Endothelial cell of umbilical vein (primary cell): ENCODE measurements around the gene ATP13A3. TPM values are rescaled to one million over a fixed set of nuclear protein-coding genes. Genes with fewer than 3 reads are reported as not detected.
A peak's percentile ranks its signal among the peaks of the same experiment; 100 is the strongest.
"Not testable (repeated sequence)": the region's sequence is repeated elsewhere in the genome, so short reads cannot be mapped to it uniquely, and the experiment has no call there.

ENCODE experiments used
- BruUV-seq: library from RNA; stranded (reverse); fragments of 400-500 nt; replicated peaks from 2 replicates; lab custom pipeline; 2021; lab: Mats Ljungman, UMichigan
- CTCF ChIA-PET: fragments of 300-600, 350-600 bp; sonication (Branson Sonifier 250); formaldehyde crosslinking; loops from one replicate; lab custom pipeline; 2021; ENCODE audit warnings: antibody characterized with exemption, inconsistent platforms; lab: Charles Lee
- POLR2A ChIA-PET: fragments of 300-600, 350-600 bp; sonication (Branson Sonifier 250); formaldehyde crosslinking; loops from one replicate; lab custom pipeline; 2021; ENCODE audit warnings: antibody characterized with exemption, inconsistent platforms; lab: Charles Lee
- DNase-seq: peaks from one replicate; pipeline ENCODE4 v3.0.0-alpha.2; 2011; ENCODE audit warnings: low read depth, low spot score
- FAIRE-seq: peaks from 2 replicates; lab custom pipeline; 2011; peaks lifted over from hg19 to GRCh38; lab: Jason Lieb, UNC
- H2AFZ ChIP-seq: 2 replicates; pipeline ENCODE4 v1.6.0; 2012; ENCODE audit warnings: low read depth, low read length, control low read depth, inconsistent platforms
- H3K27ac ChIP-seq: 2 replicates; pipeline ENCODE4 v1.5.1; 2011; ENCODE audit warnings: low read depth, mild to moderate bottlenecking, control low read depth, low read length, moderate library complexity; ENCODE audit not compliant: insufficient read depth
- H3K27me3 ChIP-seq, 2 experiments: 2 replicates each; pipeline versions ENCODE4 v1.6.0 to v1.6.1; 2011; ENCODE audit warnings: low read length in 2 of 2, mixed read lengths in 1 of 2; ENCODE audit not compliant: control insufficient read depth in 2 of 2, insufficient read depth in 2 of 2
- H3K36me3 ChIP-seq, 2 experiments: 2 replicates in 1 of 2; 3 replicates in 1 of 2; pipeline ENCODE4 v1.5.1; 2011; ENCODE audit warnings: low read length in 2 of 2, mild to moderate bottlenecking in 1 of 2, moderate library complexity in 1 of 2; ENCODE audit not compliant: control insufficient read depth in 2 of 2, insufficient read depth in 2 of 2; ENCODE audit errors: extremely low read depth in 1 of 2
- H3K4me1 ChIP-seq: 3 replicates; pipeline ENCODE4 v1.5.1; 2011; ENCODE audit warnings: mild to moderate bottlenecking, low read length; ENCODE audit not compliant: control insufficient read depth, insufficient read depth; ENCODE audit errors: extremely low read depth
- H3K4me2 ChIP-seq: 2 replicates; pipeline ENCODE4 v1.6.1; 2011; ENCODE audit warnings: low read length, control low read depth, mixed read lengths; ENCODE audit not compliant: insufficient read depth
- H3K4me3 ChIP-seq, 3 experiments: fragments of 200-600 bp in 1 of 3; sonication (generic), shearing (Covaris generic) in 1 of 3; replicated peaks in 1 of 3; 2 replicates each; pipeline ENCODE4 v1.5.1; 2011 to 2016; ENCODE audit warnings: control low read depth in 3 of 3, low read length in 3 of 3, mild to moderate bottlenecking in 2 of 3, inconsistent platforms in 1 of 3, low read depth in 1 of 3, moderate library complexity in 1 of 3; ENCODE audit not compliant: insufficient read depth in 1 of 3
- H3K79me2 ChIP-seq: 2 replicates; pipeline ENCODE4 v1.6.0; 2012; ENCODE audit warnings: low read length, inconsistent platforms; ENCODE audit not compliant: control insufficient read depth, insufficient read depth
- H3K9ac ChIP-seq: replicated peaks from 2 replicates; pipeline ENCODE3; 2011; ENCODE audit warnings: low read length, control low read depth; ENCODE audit not compliant: insufficient read depth; ENCODE audit errors: extremely low read depth
- H3K9me1 ChIP-seq: replicated peaks from 3 replicates; pipeline ENCODE4 v1.6.0; 2011; ENCODE audit warnings: mild to moderate bottlenecking, low read length; ENCODE audit not compliant: control insufficient read depth, insufficient read depth; ENCODE audit errors: extremely low read depth
- H3K9me3 ChIP-seq: replicated peaks from 2 replicates; pipeline ENCODE4 v1.5.1; 2012; ENCODE audit warnings: low read length, inconsistent platforms; ENCODE audit not compliant: control insufficient read depth, insufficient read depth
- H4K20me1 ChIP-seq: replicated peaks from 2 replicates; pipeline ENCODE3; 2011; ENCODE audit warnings: mild to moderate bottlenecking, low read length; ENCODE audit not compliant: control insufficient read depth, insufficient read depth; ENCODE audit errors: extremely low read depth
- FOS ChIP-seq: IDR thresholded peaks from 2 replicates; pipeline ENCODE4 v1.6.1; 2011; ENCODE audit warnings: mild to moderate bottlenecking, low read length, moderate library complexity, borderline replicate concordance; ENCODE audit not compliant: insufficient read depth
- GATA2 ChIP-seq: IDR thresholded peaks from 2 replicates; pipeline ENCODE4 v1.7.0; 2011; ENCODE audit warnings: low read depth, mild to moderate bottlenecking, moderate library complexity, mixed read lengths, low read length; ENCODE audit not compliant: insufficient read length, insufficient read depth
- JUN ChIP-seq: IDR thresholded peaks from 2 replicates; pipeline ENCODE4 v1.6.1; 2011; ENCODE audit warnings: borderline replicate concordance, low read depth; ENCODE audit not compliant: insufficient read length, insufficient read depth
- MYC ChIP-seq: IDR thresholded peaks from one replicate; pipeline ENCODE4 v1.6.1; 2011; ENCODE audit warnings: mild to moderate bottlenecking, low read depth, low read length
- POLR2AphosphoS5 ChIP-seq: IDR thresholded peaks from 2 replicates; pipeline ENCODE4 v1.6.1; 2012; ENCODE audit warnings: low read depth, mild to moderate bottlenecking, control low read depth, low read length, moderate library complexity; ENCODE audit not compliant: insufficient read depth
- dilution Hi-C: fragments of 300-500 bp; cut with MboI; formaldehyde crosslinking; loops from one replicate; pipeline ENCODE4 v1.15.0; 2019; ENCODE audit warnings: low sequenced_read_pairs; ENCODE audit not compliant: extremely low pct_ligation_motif_present
- intact Hi-C: fragments of 100-400 bp; cut with micrococcal nuclease; formaldehyde crosslinking; loops from one replicate; pipeline ENCODE4 v1.10.0; 2022
- polyA plus RNA-seq, 4 experiments: library from polyadenylated mRNA; depleted of rRNA in 3 of 4; stranded (reverse) in 3 of 4; unstranded in 1 of 4; fragments of >200 nt; gene quantifications; 2 replicates each; pipeline versions ENCODE4 v1.2.1 to v1.2.3, GENCODE V29; 2011 to 2012; ENCODE audit warnings: missing spikeins in 1 of 4
- total RNA-seq: library from RNA; stranded (reverse); gene quantifications from 2 replicates; pipeline ENCODE4 v1.2.3, GENCODE V29; 2021

Gene ATP13A3
- total and polyA plus RNA-seq, 2 donors (not counting 3 experiments of a cell fraction or from before 2014, with no cell fraction given), result 12.0 to 59.0 TPM

DNA sequence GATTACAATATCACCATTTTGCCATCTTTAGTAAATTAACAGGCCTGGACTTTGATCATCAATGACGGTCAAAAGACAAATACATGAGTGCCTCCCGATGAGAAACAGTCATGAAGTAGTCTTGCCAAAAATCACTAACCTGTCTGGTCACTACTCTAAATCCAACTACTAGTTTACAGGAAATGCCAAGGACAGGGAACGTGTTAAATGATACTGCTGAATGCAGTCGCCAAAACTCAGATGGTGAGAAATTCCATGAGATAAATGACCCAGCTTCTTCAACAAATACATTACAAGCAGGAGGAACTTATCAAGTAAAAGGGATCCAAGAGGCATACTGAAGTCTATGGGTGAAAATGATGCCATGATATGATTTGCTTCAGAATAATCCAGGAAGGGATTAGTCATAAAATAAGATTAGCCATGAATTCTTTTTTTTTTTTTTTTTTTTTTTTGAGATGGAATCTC, 35.8 kb upstream of the ATP13A3 start:
- ChIA-PET CTCF (interaction anchor here (0.7 to 1.5 kb wide), 8 partner anchors 20 to 72 kb away, joined by 3 to 5 read pairs (median 4); no protein-coding TSS in a partner anchor), POLR2A (interaction anchor here (0.6 kb wide), 1 partner anchor 12 kb away, joined by 3 read pairs; no protein-coding TSS in a partner anchor)
- H3K79me2 ChIP-seq, result no peaks in the 10 kb centered on the region
- H3K27ac ChIP-seq, result peak overlapping the region; percentile 60
- peak; percentile 46 for FAIRE-seq
- H3K4me1 ChIP-seq, result peaks cover 32% of the 10 kb centered on the region
- no peak overlapping the region for H3K4me3 ChIP-seq
- no TSS peak for BruUV-seq
- dilution Hi-C loops, result no loop called here
- intact Hi-C loops, result no loop called here
- TF ChIP-seq GATA2 (peak; percentile 37), FOS (no peak), JUN (peak; percentile 3)
- peak; percentile 50 for DNase-seq
- no peaks in the 10 kb centered on the region for H3K9me3 ChIP-seq
- no peaks in the 10 kb centered on the region for H3K27me3 ChIP-seq
- no peaks in the 10 kb centered on the region for H3K36me3 ChIP-seq
- no peaks in the 10 kb centered on the region for H3K9me1 ChIP-seq
- H4K20me1 ChIP-seq, result no peaks in the 10 kb centered on the region
- H3K9ac ChIP-seq, result no peak overlapping the region
- no peak overlapping the region for H2AFZ ChIP-seq
- H3K4me2 ChIP-seq, result peak overlapping the region; percentile 38

- no peak overlapping the region for H2AFZ ChIP-seq
- peak; percentile 69 for DNase-seq
- H3K4me1 ChIP-seq, result peaks cover 27% of the 10 kb centered on the region
- H3K79me2 ChIP-seq, result no peaks in the 10 kb centered on the region
- intact Hi-C loops (no loop called here), dilution Hi-C loops (no loop called here)
- H3K9me1 ChIP-seq, result no peaks in the 10 kb centered on the region
- ChIA-PET POLR2A (interaction anchor here (0.6 kb wide), 1 partner anchor 11 kb away, joined by 3 read pairs; no protein-coding TSS in a partner anchor), CTCF (interaction anchor here (0.9 to 1.5 kb wide), 6 partner anchors 24 to 54 kb away, joined by 3 to 5 read pairs (median 4); no protein-coding TSS in a partner anchor)
- no peaks in the 10 kb centered on the region for H3K9me3 ChIP-seq
- H4K20me1 ChIP-seq, result no peaks in the 10 kb centered on the region
- H3K27ac ChIP-seq, result peak overlapping the region; percentile 60
- no peak overlapping the region for H3K9ac ChIP-seq
- no peaks in the 10 kb centered on the region for H3K27me3 ChIP-seq
- no peaks in the 10 kb centered on the region for H3K36me3 ChIP-seq
- no TSS peak for BruUV-seq
- TF ChIP-seq JUN (peak; percentile 14), MYC (no peak), GATA2 (peak; percentile 41), FOS (peak; percentile 21), POLR2AphosphoS5 (no peak)
- H3K4me2 ChIP-seq, result peak overlapping the region; percentile 40
- FAIRE-seq, result peak; percentile 26
- H3K4me3 ChIP-seq, result no peak overlapping the region
Observed at GRCh38 chr3:194521510-194522260, 34.9 kb upstream of the ATP13A3 start.

DNA sequence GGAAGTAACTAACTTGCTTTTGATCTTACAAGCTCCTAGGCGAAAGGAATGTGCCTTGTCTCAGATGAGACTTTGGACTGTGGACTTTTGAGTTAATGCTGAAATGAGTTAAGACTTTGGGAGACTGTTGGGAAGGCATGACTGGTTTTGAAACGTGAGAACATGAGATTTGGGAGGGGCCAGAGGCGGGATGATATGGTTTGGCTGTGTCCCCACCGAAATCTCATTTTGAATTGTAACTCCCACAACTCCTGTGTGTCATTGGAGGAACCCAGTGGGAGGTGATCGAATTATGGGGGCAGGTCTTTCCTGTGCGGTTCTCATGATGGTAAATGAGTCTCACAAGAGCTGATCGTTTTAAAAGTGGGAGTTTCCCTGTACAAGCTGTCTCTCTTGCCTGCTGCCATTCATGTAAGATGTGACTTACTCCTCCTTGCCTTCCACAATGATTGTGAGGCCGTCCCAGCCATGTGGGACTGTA, 33.9 kb upstream of the ATP13A3 start:
- H3K27me3 ChIP-seq, DNase-seq, POLR2A ChIA-PET, H3K79me2 ChIP-seq, H3K36me3 ChIP-seq, H3K4me2 ChIP-seq, H3K9ac ChIP-seq, H2AFZ ChIP-seq, CTCF ChIA-PET, H3K4me3 ChIP-seq, H4K20me1 ChIP-seq, H3K9me1 ChIP-seq, FAIRE-seq, BruUV-seq, H3K27ac ChIP-seq, dilution Hi-C loops, intact Hi-C loops, H3K9me3 ChIP-seq: not testable (repeated sequence)
- peaks cover 21% of the 10 kb centered on the region for H3K4me1 ChIP-seq
